ENCODE results near the gene CDH15.

CDH15 gene

GRCh38 chr16:89200850-89201411 is 29.4 kb downstream of the CDH15 start:
- FAIRE-seq: no peak

GRCh38 chr16:89201439-89202377 is 30.2 kb downstream of the CDH15 start:
- FAIRE-seq: no peak

GRCh38 chr16:89202422-89203215 is 31.1 kb downstream of the CDH15 start:
- FAIRE-seq: no peak

- FAIRE-seq: no peak
Observed at GRCh38 chr16:89207993-89208392, 36.4 kb downstream of the CDH15 start.

- FAIRE-seq: no peak
Observed at GRCh38 chr16:89209522-89210044, 38.0 kb downstream of the CDH15 start.

- FAIRE-seq: no peak
Observed at GRCh38 chr16:89210165-89210903, 38.8 kb downstream of the CDH15 start.

- no peak for FAIRE-seq
Observed at GRCh38 chr16:89210904-89211515, 39.5 kb downstream of the CDH15 start.

- no peak for FAIRE-seq
Observed at GRCh38 chr16:89216315-89217137, 45.0 kb downstream of the CDH15 start.

GRCh38 chr16:89217138-89217387 is 45.5 kb downstream of the CDH15 start:
- no peak for FAIRE-seq

GRCh38 chr16:89217388-89218191 is 46.0 kb downstream of the CDH15 start, which contains the start of gene ZNF778:
Gene ZNF778 (plus strand): TSS chr16:89217703. CDS start chr16:89221128, 3,425 bp downstream.
- no peak for FAIRE-seq

GRCh38 chr16:89219365-89219764 is 47.8 kb downstream of the CDH15 start:
- FAIRE-seq: no peak

- no peak for FAIRE-seq
Observed at GRCh38 chr16:89221604-89222003, 50.1 kb downstream of the CDH15 start.

- no peak for FAIRE-seq
Observed at GRCh38 chr16:89222931-89223330, 51.4 kb downstream of the CDH15 start.

GRCh38 chr16:89224665-89225064 is 53.1 kb downstream of the CDH15 start:
- FAIRE-seq: no peak

- FAIRE-seq: no peak
Observed at GRCh38 chr16:89230255-89230654, 58.7 kb downstream of the CDH15 start.

GRCh38 chr16:89232107-89232506 is 60.6 kb downstream of the CDH15 start:
- FAIRE-seq: no peak

GRCh38 chr16:89233678-89234490 is 62.3 kb downstream of the CDH15 start:
- FAIRE-seq: no peak

- FAIRE-seq: no peak
Observed at GRCh38 chr16:89237733-89238132, 66.2 kb downstream of the CDH15 start.

All from endometrium (tissue), 2 donors.